A673 (cell line): ENCODE results near the gene CA6.

ENCODE experiments used
- CTCF ChIP-seq: fragments of 300-800, 200-600 bp; sonication (generic); conservative IDR thresholded peaks from 2 replicates; pipeline ENCODE4 v1.5.1; 2017; ENCODE audit warnings: low read depth, mild to moderate bottlenecking, antibody characterized with exemption, low read length, moderate library complexity, mixed read lengths
- EZH2 ChIP-seq: fragments of 200-600 bp; sonication (generic); IDR thresholded peaks from 2 replicates; pipeline ENCODE4 v1.6.1; 2017; ENCODE audit warnings: borderline replicate concordance, low read depth, mild to moderate bottlenecking, mixed read lengths, antibody characterized with exemption, low read length; ENCODE audit not compliant: poor library complexity, severe bottlenecking

DNA sequence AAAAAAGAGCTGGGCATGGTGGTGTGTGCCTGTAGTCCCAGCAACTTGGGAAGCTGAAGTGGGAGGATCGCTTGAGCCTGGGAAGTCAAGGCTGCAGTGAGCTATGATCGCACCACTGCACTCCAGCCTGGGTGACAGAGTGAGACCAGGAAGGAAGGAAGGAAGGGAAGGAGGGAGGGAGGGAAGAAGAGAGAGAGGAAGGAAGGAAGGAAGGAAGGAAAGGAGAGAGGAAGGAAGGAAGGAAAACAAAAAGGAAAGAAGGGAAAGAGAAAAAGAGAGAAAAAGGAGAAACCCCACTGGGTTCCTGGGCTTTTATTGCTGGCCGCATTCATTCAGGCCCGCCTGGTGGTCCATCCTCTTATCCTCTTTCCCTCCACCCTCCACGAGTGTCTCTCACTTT lies 70.8 kb downstream of the CA6 start:
- no peak for TF ChIP-seq EZH2
- TF ChIP-seq CTCF = no peak
